Heart left ventricle (tissue), 16 donors: Measurements from ENCODE around the gene EEF2K. TPM values are rescaled to one million over a fixed set of nuclear protein-coding genes. Genes with fewer than 3 reads are reported as not detected.

Experiments
- ATAC-seq, 4 donors: fragments of 200-7000 bp; cut with Tn5 transposase; one replicate each; pipeline ENCODE4 v1.9.1; 2020 to 2022; ENCODE audit warnings: moderate library complexity in 4 of 4, mild to moderate bottlenecking in 3 of 4, moderate number of reproducible peaks in 1 of 4
- DNase-seq, 5 donors: peaks; one replicate each; pipeline ENCODE4 v3.0.0-alpha.2; 2020
- H3K27ac ChIP-seq, 12 donors: fragments of 200-600 bp; sonication (generic) in 4 of 12; one replicate each; pipeline versions ENCODE4 v1.5.0 to v1.8.0; 2016 to 2022; ENCODE audit warnings: mild to moderate bottlenecking in 2 of 12
- H3K27me3 ChIP-seq, 9 donors: fragments of 200-600 bp; sonication (generic) in 2 of 9; one replicate each; pipeline versions ENCODE4 v1.5.1 to v1.8.0; 2016 to 2022; ENCODE audit warnings: mild to moderate bottlenecking in 3 of 9
- H3K36me3 ChIP-seq, 9 donors: fragments of 200-600 bp; sonication (generic) in 2 of 9; one replicate each; pipeline versions ENCODE4 v1.5.0 to v1.8.0; 2018 to 2022; ENCODE audit warnings: mild to moderate bottlenecking in 2 of 9
- H3K4me1 ChIP-seq, 12 donors: fragments of 200-600 bp; sonication (generic) in 4 of 12; one replicate each; pipeline versions ENCODE4 v1.5.0 to v1.8.0; 2016 to 2022; ENCODE audit warnings: mild to moderate bottlenecking in 3 of 12
- H3K4me3 ChIP-seq, 12 donors: fragments of 200-600 bp; sonication (generic) in 4 of 12; one replicate each; pipeline versions ENCODE4 v1.5.0 to v1.8.0; 2017 to 2022; ENCODE audit warnings: mild to moderate bottlenecking in 9 of 12, moderate library complexity in 4 of 12
- H3K9me3 ChIP-seq, 12 donors: fragments of 200-600 bp; sonication (generic) in 4 of 12; one replicate each; pipeline versions ENCODE4 v1.5.0 to v1.8.0; 2016 to 2022; ENCODE audit warnings: mild to moderate bottlenecking in 1 of 12
- CTCF ChIP-seq, 12 donors: fragments of 200-600 bp; sonication (generic) in 4 of 12; IDR thresholded peaks; one replicate each; pipeline versions ENCODE4 v1.5.0 to v1.8.0; 2018 to 2022; ENCODE audit warnings: antibody characterized with exemption in 12 of 12, mild to moderate bottlenecking in 5 of 12
- POLR2A ChIP-seq, 2 donors: fragments of 450-650 bp; IDR thresholded peaks; one replicate each; pipeline ENCODE4 v1.6.1; 2017; ENCODE audit warnings: antibody characterized with exemption in 2 of 2, mild to moderate bottlenecking in 2 of 2, moderate library complexity in 2 of 2
- WGBS, 4 donors: extraction: QIAGEN DNeasy Blood & Tissue Kit in 2 of 4; methylation state at CpG; one replicate each; pipeline versions ENCODE4 v1.1.5 to v1.1.7; 2013 to 2018; 5-methylcytosine and 5-hydroxymethylcytosine counted together
- intact Hi-C, 10 donors: fragments of 100-400 bp; cut with DNase I; formaldehyde crosslinking; loops; one replicate each; pipeline versions ENCODE4 v1.11.1 to v1.14.2; 2022
- polyA plus RNA-seq, 2 donors: library from polyadenylated mRNA; stranded (reverse); fragments of 200-250 nt; gene quantifications; one replicate each; pipeline ENCODE4 v1.2.3, GENCODE V29; 2013
- total RNA-seq, 9 donors: library from RNA; depleted of rRNA in 2 of 9; stranded (reverse); fragments of >200 nt in 2 of 9; fragmentation: NEBNext Ultra II Directional in 3 of 9; extraction: Animal tissue kit (Norgen Biotek cat#: 25700) in 3 of 9; gene quantifications; one replicate each; pipeline versions ENCODE4 v1.1.0 to v1.2.4, GENCODE V29; 2016 to 2023
- donor health status: ischemic (EF 13 %, LVEDD 7.1; RV severe dilation, severe dysfunction).
- donor health status: healthy with polysubstance abuse.
- donor health status: DM: no; HTN: yes; CAD: no.
- donor health status: DM: no; HTN: no; CAD: no.
- donor health status: ischemic (EF 25% LVEDD 6.9; RV normal size, moderate dysfunction).
- donor health status: ischemic (EF 25% LVEDD 5.7; RV mildly dilated, moderate dysfunction).
- donor health status: healthy.
- donor health status: DM: yes; HTN: yes; CAD: no.
- donor health status: ischemic (EF 35%, LVEDD 5.7; RV mildly dilated, moderate dysfunction).
- donor health status: nonischemic (EF 11% LVEDD 7.7; RV severe dilation, severe dysfunction).
- donor health status: DM: yes; HTN: yes; CAD: no.
- donor health status: PGD.
- donor health status: ischemic (EF 29% LVEDD 5.4; RV normal size, mild dysfunction).
- donor health status: nonischemic (EF 23%, LVEDD 6.1; RV moderate dilation, normal function).

The EEF2K gene
- total and polyA plus RNA-seq, 11 donors, result 8.3 to 33.6 (median 24.6) TPM

GRCh38 chr16:22206842-22207714 lies 1.0 kb downstream of the EEF2K start:
- peak overlapping the region; percentile 89 to 97 (median 92) for H3K27ac ChIP-seq
- TF ChIP-seq POLR2A (IDR thresholded peaks at IDR 0.05) (no peak), CTCF (IDR thresholded peaks at IDR 0.05) (no peak)
- no peaks in the 10 kb centered on the region for H3K27me3 ChIP-seq
- peak overlapping the region; percentile 77 to 98 (median 88) for H3K4me3 ChIP-seq
- peak; percentile 73 to 85 (median 77) for ATAC-seq
- WGBS, 4 donors, result 6 to 7% (median 6%) methylated on average over 31 to 35 of the region's 35 CpGs
- intact Hi-C loops, result loop anchor here in 7 of 10 donors (1.0 to 5.0 kb wide), 6 partner anchors 11 to 90 kb away; partner anchors contain the start of gene POLR3E (in 6 of the 7)
- H3K9me3 ChIP-seq, result peaks cover 0 to 12% (median 0%) of the 10 kb centered on the region in 12 donors
- peaks cover 0 to 50% (median 18%) of the 10 kb centered on the region in 12 donors for H3K4me1 ChIP-seq
- peaks cover 0 to 4% (median 0%) of the 10 kb centered on the region in 9 donors for H3K36me3 ChIP-seq
- DNase-seq, result peak; percentile 85 to 91 (median 88)

- DNase-seq, result no peak
- Histone ChIP-seq H3K27me3 (no peaks in the 10 kb centered on the region), H3K36me3 (peaks cover 0 to 11% (median 0%) of the 10 kb centered on the region in 9 donors), H3K27ac (peak overlapping the region in 11 of 12 donors; percentile 8 to 97 (median 92)), H3K4me1 (peaks cover 0 to 52% (median 18%) of the 10 kb centered on the region in 12 donors), H3K9me3 (peaks cover 0 to 12% (median 0%) of the 10 kb centered on the region in 12 donors), H3K4me3 (peak overlapping the region in 11 of 12 donors; percentile 79 to 98 (median 90))
- intact Hi-C loops, result loop anchor here in 5 of 10 donors (2.0 to 5.0 kb wide), 4 partner anchors 17 to 89 kb away; partner anchors contain the start of gene POLR3E (in 3 of the 5)
- TF ChIP-seq CTCF (IDR thresholded peaks at IDR 0.05) (no peak), POLR2A (IDR thresholded peaks at IDR 0.05) (no peak)
- WGBS, 4 donors, result 69 to 79% (median 75%) methylated on average over 10 of the region's 10 CpGs
- no peak for ATAC-seq
Observed at GRCh38 chr16:22207715-22208360, 1.8 kb downstream of the EEF2K start.

- peaks cover 0 to 32% (median 0%) of the 10 kb centered on the region in 9 donors for H3K36me3 ChIP-seq
- intact Hi-C loops, result loop anchor here in 1 of 10 donors (5.0 kb wide), 1 partner anchor 77 kb away; no protein-coding TSS in a partner anchor
- peaks cover 0 to 51% (median 20%) of the 10 kb centered on the region in 12 donors for H3K4me1 ChIP-seq
- TF ChIP-seq POLR2A (IDR thresholded peaks at IDR 0.05), result no peak
- TF ChIP-seq CTCF (IDR thresholded peaks at IDR 0.05), result no peak
- 96 to 100% (median 98%) methylated on average over 6 of the region's 6 CpGs for WGBS, 4 donors
- no peak for ATAC-seq
- H3K4me3 ChIP-seq, result no peak overlapping the region
- no peak for DNase-seq
- H3K27ac ChIP-seq, result peak overlapping the region in 1 of 12 donors; percentile 97
- H3K9me3 ChIP-seq, result peaks cover 0 to 6% (median 0%) of the 10 kb centered on the region in 12 donors
- no peaks in the 10 kb centered on the region for H3K27me3 ChIP-seq
Observed at GRCh38 chr16:22210285-22210684, 4.2 kb downstream of the EEF2K start.
